IMR-90 (cell line): ENCODE data around the gene RELN. TPM values are rescaled to one million over a fixed set of nuclear protein-coding genes. Genes with fewer than 3 reads are reported as not detected.

Experiments used
- ATAC-seq: fragments of 200-7000 bp; cut with Tn5 transposase; 2 replicates; pipeline ENCODE4 v1.9.1; 2020; ENCODE audit warnings: low read depth, mild to moderate bottlenecking, moderate library complexity
- BruUV-seq: library from RNA; stranded (reverse); fragments of 400-500 nt; replicated peaks from 2 replicates; lab custom pipeline; 2021; lab: Mats Ljungman, UMichigan
- CTCF ChIA-PET: fragments of 300-600 bp; formaldehyde crosslinking; extraction: SDS; loops from one replicate; lab custom pipeline; 2021; ENCODE audit warnings: antibody characterized with exemption; lab: Yijun Ruan, JAX
- POLR2A ChIA-PET: fragments of 300-600 bp; sonication (Branson Sonifier 250); formaldehyde crosslinking; loops from one replicate; lab custom pipeline; 2022; ENCODE audit warnings: antibody characterized with exemption; ENCODE audit not compliant: unreplicated experiment; lab: Charles Lee
- DNase-seq: peaks from one replicate; pipeline ENCODE4 v3.0.0; 2013
- H2AFZ ChIP-seq: replicated peaks from 2 replicates; pipeline ENCODE3; 2013; ENCODE audit warnings: low read length, mild to moderate bottlenecking; ENCODE audit not compliant: poor library complexity
- H2AK5ac ChIP-seq: 2 replicates; pipeline ENCODE4 v1.6.1; 2013; ENCODE audit warnings: low read depth, low read length, inconsistent platforms
- H2AK9ac ChIP-seq: replicated peaks from 2 replicates; pipeline ENCODE3; 2013; ENCODE audit warnings: mild to moderate bottlenecking, low read depth, low read length, moderate library complexity; ENCODE audit not compliant: poor library complexity
- H2BK120ac ChIP-seq: 2 replicates; pipeline ENCODE4 v1.6.1; 2013; ENCODE audit warnings: low read depth, low read length, inconsistent platforms
- H2BK15ac ChIP-seq: 3 replicates; pipeline ENCODE4 v1.6.1; 2013; ENCODE audit warnings: low read depth, low read length, inconsistent platforms
- H2BK20ac ChIP-seq: 2 replicates; pipeline ENCODE4 v1.6.1; 2013; ENCODE audit warnings: low read depth, mild to moderate bottlenecking, inconsistent platforms, low read length, moderate library complexity
- H2BK5ac ChIP-seq: 2 replicates; pipeline ENCODE4 v1.6.1; 2013; ENCODE audit warnings: mild to moderate bottlenecking, low read depth, low read length, inconsistent platforms; ENCODE audit not compliant: poor library complexity, severe bottlenecking
- H3K14ac ChIP-seq: replicated peaks from 2 replicates; pipeline ENCODE4 v1.6.1; 2013; ENCODE audit warnings: low read depth, low read length, inconsistent platforms
- H3K18ac ChIP-seq: 2 replicates; pipeline ENCODE4 v1.6.1; 2013; ENCODE audit warnings: low read depth, low read length, control low read depth
- H3K23ac ChIP-seq: 2 replicates; pipeline ENCODE4 v1.6.1; 2013; ENCODE audit warnings: low read depth, low read length, inconsistent platforms
- H3K27ac ChIP-seq: 2 replicates; pipeline ENCODE4 v1.5.1; 2013; ENCODE audit warnings: mild to moderate bottlenecking, control low read depth, low read length; ENCODE audit not compliant: insufficient read depth
- H3K27me3 ChIP-seq: 2 replicates; pipeline ENCODE4 v1.6.1; 2013; ENCODE audit warnings: low read length; ENCODE audit not compliant: control insufficient read depth, insufficient read depth
- H3K36me3 ChIP-seq: 2 replicates; pipeline ENCODE4 v1.6.1; 2013; ENCODE audit warnings: low read length, mixed read lengths; ENCODE audit not compliant: control insufficient read depth, insufficient read depth
- H3K4ac ChIP-seq: 2 replicates; pipeline ENCODE4 v1.6.1; 2013; ENCODE audit warnings: low read depth, low read length, inconsistent platforms
- H3K4me1 ChIP-seq: 2 replicates; pipeline ENCODE4 v1.6.1; 2013; ENCODE audit warnings: low read length, mixed read lengths; ENCODE audit not compliant: control insufficient read depth, insufficient read depth
- H3K4me2 ChIP-seq: 2 replicates; pipeline ENCODE4 v1.6.1; 2013; ENCODE audit warnings: low read depth, mild to moderate bottlenecking, control low read depth, low read length, moderate library complexity
- H3K4me3 ChIP-seq: 2 replicates; pipeline ENCODE4 v1.5.1; 2013; ENCODE audit warnings: low read depth, mild to moderate bottlenecking, control low read depth, low read length, moderate library complexity; ENCODE audit not compliant: insufficient read depth
- H3K56ac ChIP-seq: 2 replicates; pipeline ENCODE4 v1.6.1; 2013; ENCODE audit warnings: low read length, inconsistent platforms; ENCODE audit not compliant: insufficient read depth; ENCODE audit errors: extremely low read depth
- H3K79me1 ChIP-seq, 2 experiments: 2 replicates each; pipeline ENCODE4 v1.6.1; 2013; ENCODE audit warnings: low read length in 2 of 2, inconsistent platforms in 1 of 2, low read depth in 1 of 2
- H3K9ac ChIP-seq: 2 replicates; pipeline ENCODE4 v1.6.1; 2013; ENCODE audit warnings: low read depth, low read length, control low read depth
- H3K9me1 ChIP-seq: 2 replicates; pipeline ENCODE4 v1.6.1; 2013; ENCODE audit warnings: low read length, inconsistent platforms; ENCODE audit not compliant: insufficient read depth
- H3K9me3 ChIP-seq: 2 replicates; pipeline ENCODE4 v1.6.1; 2013; ENCODE audit warnings: low read length; ENCODE audit not compliant: control insufficient read depth, insufficient read depth
- H4K20me1 ChIP-seq: 2 replicates; pipeline ENCODE4 v1.6.1; 2013; ENCODE audit warnings: low read length, inconsistent platforms; ENCODE audit not compliant: insufficient read depth
- H4K5ac ChIP-seq: 2 replicates; pipeline ENCODE4 v1.6.1; 2013; ENCODE audit warnings: mild to moderate bottlenecking, low read depth, low read length, control low read depth
- H4K8ac ChIP-seq, 2 experiments: 2 replicates each; pipeline ENCODE4 v1.6.1; 2013; ENCODE audit warnings: low read depth in 2 of 2, low read length in 2 of 2, control low read depth in 1 of 2, inconsistent platforms in 1 of 2
- H4K91ac ChIP-seq: 2 replicates; pipeline ENCODE4 v1.6.1; 2013; ENCODE audit warnings: low read depth, low read length, inconsistent platforms; ENCODE audit not compliant: insufficient read depth
- BHLHE40 ChIP-seq: fragments of 150-350 bp; IDR thresholded peaks from 2 replicates; pipeline ENCODE4 v1.6.1; 2016; ENCODE audit warnings: mild to moderate bottlenecking, low read depth, low read length
- CEBPB ChIP-seq: IDR thresholded peaks from 2 replicates; pipeline ENCODE4 v1.6.1; 2012; ENCODE audit warnings: low read depth, low read length, improper control_type of control experiment
- FOS ChIP-seq: fragments of 150-350 bp; IDR thresholded peaks from 2 replicates; pipeline ENCODE4 v1.6.1; 2016; ENCODE audit warnings: low read depth, low read length
- RCOR1 ChIP-seq: IDR thresholded peaks from 2 replicates; pipeline ENCODE4 v1.6.1; 2012; ENCODE audit warnings: mild to moderate bottlenecking, low read length, improper control_type of control experiment; ENCODE audit not compliant: insufficient replicate concordance
- RFX5 ChIP-seq: IDR thresholded peaks from 2 replicates; pipeline ENCODE4 v1.8.0; 2012; ENCODE audit warnings: low read depth, mild to moderate bottlenecking, low read length, moderate library complexity
- WGBS, 2 experiments: methylation state at CpG; one replicate each; pipeline versions ENCODE4 v1.1.5 to v1.1.7; 2013; ENCODE audit warnings: missing lambda C conversion rate in 2 of 2; ENCODE audit not compliant: insufficient read length in 1 of 2; ENCODE audit errors: extremely low coverage in 2 of 2; 5-methylcytosine and 5-hydroxymethylcytosine counted together
- dilution Hi-C: fragments of 300-500 bp; cut with HindIII; formaldehyde crosslinking; loops from one replicate; pipeline ENCODE4 v1.14.3; 2018; ENCODE audit warnings: low sequenced_read_pairs; ENCODE audit not compliant: unreplicated experiment
- in situ Hi-C: fragments of 300-500 bp; cut with MboI; formaldehyde crosslinking; loops from 3 replicates; pipeline ENCODE4 v1.14.3; 2019; ENCODE audit warnings: low sequenced_read_pairs, inconsistent platforms, mixed read lengths
- intact Hi-C: fragments of 100-400 bp; cut with micrococcal nuclease; formaldehyde crosslinking; loops from 2 replicates; pipeline ENCODE4 v1.10.0; 2022
- polyA plus RNA-seq, 3 experiments: library from polyadenylated mRNA; depleted of rRNA; stranded (reverse); fragments of >200 nt; gene quantifications; 2 replicates each; pipeline ENCODE4 v1.2.3, GENCODE V29; 2012; ENCODE audit warnings: low replicate concordance in 1 of 3
- total RNA-seq: library from RNA; depleted of rRNA; stranded (reverse); fragments of >200 nt; gene quantifications from 2 replicates; pipeline ENCODE4 v1.2.3, GENCODE V29; 2012

Gene RELN
- total and polyA plus RNA-seq, 2 of the 4 experiments (the other 2 are of a cell fraction) = 14.7 to 23.7 TPM

DNA sequence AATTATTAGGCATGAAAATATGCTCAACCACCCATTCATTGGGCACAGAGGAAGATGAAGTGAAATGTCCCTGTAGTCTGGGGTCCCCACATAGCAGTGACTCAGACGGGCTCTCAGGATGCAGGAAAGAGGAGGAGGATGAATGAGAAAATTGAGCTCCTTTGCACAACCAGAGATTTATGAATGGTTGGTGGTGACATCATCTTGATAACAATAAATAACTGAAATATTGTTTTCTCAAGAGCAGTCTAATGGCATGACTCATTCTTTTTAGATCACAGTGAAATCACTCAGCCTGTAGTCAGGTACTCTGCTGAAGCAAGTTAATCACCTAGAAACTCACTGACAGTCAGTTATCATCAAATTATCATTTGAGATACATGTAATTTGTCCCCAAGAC is 254.1 kb downstream of the RELN start:
- DNase-seq (peak; percentile 84), ATAC-seq (peak; percentile 77)
- H3K23ac ChIP-seq = no peak overlapping the region
- H3K4ac ChIP-seq = no peak overlapping the region
- H2BK20ac ChIP-seq = no peak overlapping the region
- no peak overlapping the region for H2AFZ ChIP-seq
- intact Hi-C loops = no loop called here
- TF ChIP-seq BHLHE40 (peak; percentile 48; the same call in 1 of the 2 replicates), CEBPB (peak; percentile 76), FOS (peak; percentile 79), RCOR1 (no peak), RFX5 (no peak)
- no peak overlapping the region for H2AK5ac ChIP-seq
- no peak overlapping the region for H3K56ac ChIP-seq
- no peak overlapping the region for H2BK5ac ChIP-seq
- no peaks in the 10 kb centered on the region for H3K27me3 ChIP-seq
- ChIA-PET POLR2A (no interaction called here), CTCF (no interaction called here)
- H2AK9ac ChIP-seq = no peak overlapping the region
- no peaks in the 10 kb centered on the region for H3K4me1 ChIP-seq
- peak overlapping the region; percentile 96; the same call in 1 of the 3 replicates for H2BK15ac ChIP-seq
- no peak overlapping the region for H3K9ac ChIP-seq
- no peaks in the 10 kb centered on the region for H3K79me1 ChIP-seq
- no peaks in the 10 kb centered on the region for H4K20me1 ChIP-seq
- H3K4me3 ChIP-seq = no peak overlapping the region
- no peaks in the 10 kb centered on the region for H3K36me3 ChIP-seq
- no peak overlapping the region for H3K18ac ChIP-seq
- dilution Hi-C loops = no loop called here
- no peak overlapping the region for H3K27ac ChIP-seq
- no CpG with 5 or more reads among the region's 1 CpG for WGBS, 2 experiments
- H4K5ac ChIP-seq = no peak overlapping the region
- H3K9me3 ChIP-seq = no peaks in the 10 kb centered on the region
- H2BK120ac ChIP-seq = no peak overlapping the region
- no peak overlapping the region for H3K4me2 ChIP-seq
- H3K9me1 ChIP-seq = no peaks in the 10 kb centered on the region; the same call in 1 of the 2 replicates
- BruUV-seq = no TSS peak
- in situ Hi-C loops = no loop called here
- no peak overlapping the region for H4K8ac ChIP-seq
- no peak overlapping the region for H3K14ac ChIP-seq
- H4K91ac ChIP-seq = no peak overlapping the region
